Omental fat pad (tissue), 4 donors: ENCODE measurements around the gene KRTAP4-3. TPM values are rescaled to one million over a fixed set of nuclear protein-coding genes. Genes with fewer than 3 reads are reported as not detected.
"Not testable (repeated sequence)": the region's sequence is repeated elsewhere in the genome, so short reads cannot be mapped to it uniquely, and the experiment has no call there.

ENCODE experiments used
- ATAC-seq: fragments of 150-250 bp; one replicate; pipeline ENCODE4 v1.9.1; 2016; ENCODE audit warnings: mild to moderate bottlenecking, moderate library complexity; ENCODE audit not compliant: low FRiP score
- DNase-seq: peaks from one replicate; pipeline ENCODE4 v3.0.0-alpha.2; 2019; ENCODE audit warnings: low spot score
- small RNA-seq: library from RNA; depleted of rRNA; stranded (forward); fragments of <200 nt; gene quantifications from one replicate; pipeline ENCODE3, GENCODE V24; 2016
- total RNA-seq, 4 donors: library from RNA; depleted of rRNA; stranded (reverse); fragments of >200 nt; gene quantifications; one replicate each; pipeline ENCODE4 v1.1.0, GENCODE V29; 2016
- TF ChIP-seq, protein P1 (sequence below), 3 donors: fragments of 450-650 bp; IDR thresholded peaks; one replicate each; pipeline ENCODE4 v1.5.1; 2016 to 2017; ENCODE audit warnings: antibody characterized with exemption in 3 of 3, mild to moderate bottlenecking in 3 of 3, moderate library complexity in 2 of 3

Gene KRTAP4-3
- total RNA-seq, 4 donors from 2014 or later, result not detected

DNA sequence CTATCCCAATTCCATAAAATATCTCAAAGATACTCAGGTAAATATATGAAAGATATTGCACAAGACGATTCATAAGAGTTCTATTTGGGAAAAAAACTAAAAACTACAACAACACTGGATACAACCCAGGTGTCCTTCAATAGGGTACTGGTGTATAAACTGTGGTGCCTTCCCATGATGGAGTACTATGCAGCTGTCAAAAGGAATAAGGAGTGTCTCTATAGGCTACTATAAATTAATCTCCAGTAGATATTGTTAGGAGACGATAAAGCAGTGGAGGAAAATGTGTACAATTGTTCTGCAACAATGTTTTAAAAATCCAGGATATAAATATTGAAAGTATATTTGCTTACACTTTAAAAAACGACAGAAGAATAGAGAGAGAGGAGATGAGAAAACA, 41.6 kb downstream of the KRTAP4-3 start:
- ATAC-seq (no peak), DNase-seq (no peak)
- TF ChIP-seq, protein P1, sequence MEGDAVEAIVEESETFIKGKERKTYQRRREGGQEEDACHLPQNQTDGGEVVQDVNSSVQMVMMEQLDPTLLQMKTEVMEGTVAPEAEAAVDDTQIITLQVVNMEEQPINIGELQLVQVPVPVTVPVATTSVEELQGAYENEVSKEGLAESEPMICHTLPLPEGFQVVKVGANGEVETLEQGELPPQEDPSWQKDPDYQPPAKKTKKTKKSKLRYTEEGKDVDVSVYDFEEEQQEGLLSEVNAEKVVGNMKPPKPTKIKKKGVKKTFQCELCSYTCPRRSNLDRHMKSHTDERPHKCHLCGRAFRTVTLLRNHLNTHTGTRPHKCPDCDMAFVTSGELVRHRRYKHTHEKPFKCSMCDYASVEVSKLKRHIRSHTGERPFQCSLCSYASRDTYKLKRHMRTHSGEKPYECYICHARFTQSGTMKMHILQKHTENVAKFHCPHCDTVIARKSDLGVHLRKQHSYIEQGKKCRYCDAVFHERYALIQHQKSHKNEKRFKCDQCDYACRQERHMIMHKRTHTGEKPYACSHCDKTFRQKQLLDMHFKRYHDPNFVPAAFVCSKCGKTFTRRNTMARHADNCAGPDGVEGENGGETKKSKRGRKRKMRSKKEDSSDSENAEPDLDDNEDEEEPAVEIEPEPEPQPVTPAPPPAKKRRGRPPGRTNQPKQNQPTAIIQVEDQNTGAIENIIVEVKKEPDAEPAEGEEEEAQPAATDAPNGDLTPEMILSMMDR (IDR thresholded peaks at IDR 0.05), result no peak

DNA sequence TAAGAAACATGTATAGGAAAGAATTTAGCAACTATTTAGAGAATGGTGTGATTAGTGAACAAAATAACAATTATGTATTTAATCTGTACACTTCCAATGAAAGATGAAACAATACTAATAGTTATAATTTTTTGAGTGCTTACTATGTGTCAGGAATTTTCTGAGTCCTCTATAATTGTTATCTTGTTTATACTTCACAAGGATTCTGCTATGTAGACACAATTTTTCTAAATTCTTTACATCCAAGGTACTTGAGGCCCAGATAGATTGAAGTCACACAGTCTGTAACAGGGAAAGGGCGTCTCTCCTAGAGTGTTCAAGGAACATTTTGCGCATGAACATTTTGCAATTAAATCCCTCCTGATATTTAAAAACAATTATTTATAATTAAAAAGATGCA, 43.0 kb downstream of the KRTAP4-3 start:
- DNase-seq, result no peak
- TF ChIP-seq, protein P1 (IDR thresholded peaks at IDR 0.05), result no peak
- no peak for ATAC-seq

DNA sequence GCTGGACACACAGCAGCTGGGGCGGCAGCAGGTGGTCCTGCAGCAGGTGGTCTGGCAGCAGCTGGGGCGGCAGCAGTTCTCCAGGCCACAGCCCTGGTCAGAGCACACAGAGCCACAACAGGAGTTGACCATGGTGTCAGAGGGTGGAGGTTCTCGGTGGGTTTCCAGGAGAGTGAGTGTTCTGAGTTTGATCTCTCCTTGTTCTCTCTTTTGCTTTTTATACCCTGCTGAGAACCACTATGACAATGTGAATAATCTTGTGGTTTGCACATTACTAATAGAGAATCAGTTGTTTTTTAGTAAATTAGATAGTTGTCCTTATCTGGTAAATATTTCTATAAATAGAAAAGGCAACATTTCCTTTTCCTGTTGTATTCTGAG, 44.0 kb downstream of the KRTAP4-3 start, which contains the start of gene KRTAP4-12:
Gene KRTAP4-12, minus strand, starts transcription at position 192 of the 381 bp plus-strand sequence. Its CDS starts 60 bp downstream, at position 132.
- ATAC-seq, DNase-seq: not testable (repeated sequence)

DNA sequence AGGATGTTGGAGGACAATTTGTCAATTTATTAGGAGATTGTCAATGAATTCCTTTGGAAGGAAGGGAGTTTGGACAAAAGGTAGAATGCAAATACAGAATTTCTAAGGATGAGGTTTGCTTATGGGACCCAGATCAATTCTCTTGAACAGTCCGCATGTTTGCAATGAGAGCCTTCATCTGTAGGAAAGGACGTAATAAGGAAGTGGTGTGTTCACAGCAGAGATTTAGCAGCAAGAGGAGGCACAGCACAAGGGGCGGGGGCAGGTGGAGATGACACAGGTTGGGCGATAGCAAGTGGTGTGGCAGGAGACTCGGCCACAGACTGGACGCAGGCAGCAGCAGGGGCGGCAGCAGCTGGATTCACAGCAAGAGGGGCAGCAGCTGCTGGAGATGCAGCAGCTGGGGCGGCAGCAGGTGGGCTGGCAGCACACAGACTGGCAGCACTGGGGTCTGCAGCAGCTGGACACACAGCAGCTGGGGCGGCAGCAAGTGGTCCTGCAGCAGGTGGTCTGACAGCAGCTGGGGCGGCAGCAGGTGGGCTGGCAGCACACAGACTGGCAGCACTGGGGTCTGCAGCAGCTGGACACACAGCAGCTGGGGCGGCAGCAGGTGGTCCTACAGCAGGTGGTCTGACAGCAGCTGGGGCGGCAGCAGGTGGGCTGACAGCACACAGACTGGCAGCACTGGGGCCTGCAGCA, 44.6 kb downstream of the KRTAP4-3 start:
- not testable (repeated sequence) for ATAC-seq, DNase-seq

DNA sequence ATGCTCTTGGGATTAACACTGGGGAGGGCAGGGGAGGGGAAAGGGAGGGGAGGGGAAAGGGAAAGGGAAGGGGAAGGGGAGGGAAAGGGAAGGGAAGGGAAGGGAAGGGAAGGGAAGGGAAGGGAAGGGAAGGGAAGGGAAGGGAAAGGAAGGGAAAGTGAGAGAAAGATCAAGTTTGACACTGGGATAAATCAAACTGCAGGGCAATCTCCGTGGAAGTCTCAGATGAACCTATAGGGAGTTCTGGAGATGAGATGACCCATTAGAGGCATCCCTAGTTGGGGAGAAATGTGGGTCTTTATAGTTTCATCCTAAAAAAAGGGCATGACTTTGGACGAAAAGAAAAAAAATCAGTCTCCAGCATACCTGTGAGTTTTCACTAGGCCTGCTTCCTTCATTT, 46.3 kb downstream of the KRTAP4-3 start:
- TF ChIP-seq, protein P1 (IDR thresholded peaks at IDR 0.05), result no peak
- DNase-seq (no peak), ATAC-seq (no peak)

DNA sequence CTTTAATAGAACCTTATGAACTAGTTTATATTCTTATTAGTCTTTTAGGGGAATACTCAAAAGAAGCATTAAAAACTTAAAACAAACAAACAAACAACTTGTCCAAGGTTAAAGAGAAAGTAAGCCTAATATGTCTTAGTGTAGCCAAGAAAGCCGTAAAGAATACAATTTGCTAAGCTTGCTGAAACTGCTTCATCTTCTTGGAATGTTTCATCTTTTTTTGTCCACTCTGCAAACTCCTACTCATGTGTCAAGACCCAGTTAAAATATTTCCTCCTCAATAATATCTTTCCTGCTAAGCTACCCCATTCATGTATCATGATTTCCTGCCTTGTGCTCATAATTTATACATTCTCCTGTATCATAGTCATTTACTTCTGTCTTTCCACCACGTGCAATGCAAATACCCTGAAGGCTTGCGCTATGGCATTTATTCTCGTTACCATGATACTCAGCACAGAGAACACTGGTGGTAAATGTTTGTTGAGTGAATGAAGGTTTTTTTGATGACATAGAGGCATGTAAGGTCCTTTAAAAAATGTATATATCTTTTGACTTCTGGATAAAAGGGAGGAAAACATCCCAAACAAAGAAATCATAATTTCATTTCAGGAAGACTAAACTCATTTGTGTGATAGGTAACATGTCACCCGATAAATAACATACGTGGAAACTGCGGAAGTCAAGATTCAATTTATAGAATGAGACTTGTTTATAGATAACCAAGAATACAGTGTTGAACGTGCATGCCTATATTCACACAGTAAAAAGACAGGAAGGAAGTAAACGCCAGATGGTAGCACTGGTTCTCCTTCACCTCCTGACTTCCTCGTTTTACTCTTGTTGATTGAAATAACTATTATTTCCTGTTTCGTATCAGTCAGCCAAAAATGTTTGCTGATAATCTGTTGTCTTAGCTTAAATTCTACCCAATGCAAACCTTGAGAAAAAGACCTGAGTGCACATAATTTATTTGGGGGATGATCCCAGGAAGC, 48.0 kb downstream of the KRTAP4-3 start:
- not testable (repeated sequence) for ATAC-seq, DNase-seq

DNA sequence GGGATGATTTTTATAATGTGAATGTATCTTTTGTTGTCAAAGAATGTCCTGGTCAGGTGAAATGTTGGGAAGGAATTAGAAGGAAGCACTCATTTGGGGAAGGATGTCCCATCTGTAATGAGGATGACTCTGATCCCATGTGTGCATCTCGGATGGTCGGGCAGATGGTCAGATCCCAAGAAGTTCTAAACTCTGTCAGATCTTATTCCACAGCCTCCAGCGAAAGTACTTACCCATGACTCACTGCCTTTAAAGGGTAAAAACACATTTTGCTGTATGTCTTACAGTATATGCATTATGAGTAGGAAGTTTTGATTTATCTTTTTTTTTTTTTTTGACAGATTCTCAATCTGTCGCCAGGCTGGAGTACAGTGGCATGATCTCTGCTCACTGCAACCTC, 49.3 kb downstream of the KRTAP4-3 start:
- TF ChIP-seq, protein P1 (IDR thresholded peaks at IDR 0.05), result no peak
- ATAC-seq, result no peak
- DNase-seq, result no peak

DNA sequence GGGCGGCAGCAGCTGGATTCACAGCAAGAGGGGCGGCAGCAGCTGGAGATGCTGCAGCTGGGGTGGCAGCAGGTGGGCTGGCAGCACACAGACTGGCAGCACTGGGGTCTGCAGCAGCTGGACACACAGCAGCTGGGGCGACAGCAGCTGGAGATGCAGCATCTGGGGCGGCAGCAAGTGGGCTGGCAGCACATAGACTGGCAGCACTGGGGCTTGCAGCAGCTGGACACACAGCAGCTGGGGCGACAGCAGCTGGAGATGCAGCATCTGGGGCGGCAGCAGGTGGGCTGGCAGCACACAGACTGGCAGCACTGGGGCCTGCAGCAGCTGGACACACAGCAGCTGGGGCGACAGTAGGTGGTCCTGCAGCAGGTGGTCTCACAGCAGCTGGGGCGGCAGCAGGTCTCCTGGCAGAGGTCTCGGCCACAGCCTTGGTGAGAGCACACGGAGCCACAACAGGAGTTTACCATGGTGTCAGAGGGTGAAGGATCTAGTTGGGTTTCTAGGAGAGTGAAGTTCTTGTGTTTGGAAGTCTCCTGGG, 50.1 kb downstream of the KRTAP4-3 start, which contains the start of gene KRTAP4-11:
Gene KRTAP4-11, minus strand, starts transcription at position 528 of the 541 bp plus-strand sequence. Its CDS starts 58 bp downstream, at position 470.
- not testable (repeated sequence) for ATAC-seq, DNase-seq

Small RNA genes within 50 kb of the gene (small RNA-seq; reads per million reads assigned to genes)
- gene KRTAP4-17P, result not detected

Other genes with a start within 250 kb of the KRTAP4-3 start
- 1 to 10 TPM in 1 of 4 donors, not detected in 3; 4.3 TPM for gene KRT23, start 230.6 kb downstream of the KRTAP4-3 start, total RNA-seq
- not detected for gene KRT39, start 201.3 kb downstream of the KRTAP4-3 start, total RNA-seq
- gene KRT40, start 183.9 kb downstream of the KRTAP4-3 start, total RNA-seq, result not detected
- gene KRTAP3-3, start 174.1 kb downstream of the KRTAP4-3 start, total RNA-seq, result not detected
- gene KRTAP3-2, start 168.3 kb downstream of the KRTAP4-3 start, total RNA-seq, result not detected
- gene KRTAP3-1, start 159.1 kb downstream of the KRTAP4-3 start, total RNA-seq, result not detected
- not detected for gene KRTAP1-5, start 141.0 kb downstream of the KRTAP4-3 start, total RNA-seq
- gene KRTAP1-4, start 138.0 kb downstream of the KRTAP4-3 start, total RNA-seq, result not detected
- not detected for gene KRTAP1-3, start 133.3 kb downstream of the KRTAP4-3 start, total RNA-seq
- not detected for gene KRTAP1-1, start 126.8 kb downstream of the KRTAP4-3 start, total RNA-seq
- gene KRTAP2-1, start 120.9 kb downstream of the KRTAP4-3 start, total RNA-seq, result not detected
- not detected for gene KRTAP2-2, start 113.0 kb downstream of the KRTAP4-3 start, total RNA-seq
- gene KRTAP2-3, start 108.1 kb downstream of the KRTAP4-3 start, total RNA-seq, result not detected
- not detected for gene KRTAP2-4, start 102.3 kb downstream of the KRTAP4-3 start, total RNA-seq
- gene KRTAP4-7, start 84.1 kb downstream of the KRTAP4-3 start, total RNA-seq, result not detected
- not detected for gene KRTAP4-8, start 70.1 kb downstream of the KRTAP4-3 start, total RNA-seq
- gene KRTAP4-16, start 66.0 kb downstream of the KRTAP4-3 start, total RNA-seq, result not detected
- gene KRTAP4-9, start 62.8 kb downstream of the KRTAP4-3 start, total RNA-seq, result not detected
- gene KRTAP4-11, start 49.8 kb downstream of the KRTAP4-3 start, total RNA-seq, result not detected
- gene KRTAP4-12, start 44.0 kb downstream of the KRTAP4-3 start, total RNA-seq, result not detected
- not detected for gene KRTAP4-6, start 27.7 kb downstream of the KRTAP4-3 start, total RNA-seq
- not detected for gene KRTAP4-5, start 18.4 kb downstream of the KRTAP4-3 start, total RNA-seq
- not detected for gene KRTAP4-4, start 7.5 kb downstream of the KRTAP4-3 start, total RNA-seq
- not detected for gene KRTAP4-2, start 10.0 kb upstream of the KRTAP4-3 start, total RNA-seq
- not detected for gene KRTAP4-1, start 16.7 kb upstream of the KRTAP4-3 start, total RNA-seq
- gene KRTAP9-1, start 21.7 kb upstream of the KRTAP4-3 start, total RNA-seq, result not detected
- not detected for gene KRTAP9-2, start 58.4 kb upstream of the KRTAP4-3 start, total RNA-seq
- not detected for gene KRTAP9-3, start 64.2 kb upstream of the KRTAP4-3 start, total RNA-seq
- gene KRTAP9-8, start 69.8 kb upstream of the KRTAP4-3 start, total RNA-seq, result not detected
- gene KRTAP9-4, start 81.5 kb upstream of the KRTAP4-3 start, total RNA-seq, result not detected
- gene KRTAP9-9, start 87.2 kb upstream of the KRTAP4-3 start, total RNA-seq, result not detected
- not detected for gene KRTAP9-6, start 97.2 kb upstream of the KRTAP4-3 start, total RNA-seq
- not detected for gene KRTAP9-7, start 107.5 kb upstream of the KRTAP4-3 start, total RNA-seq
- not detected for gene KRTAP29-1, start 134.6 kb upstream of the KRTAP4-3 start, total RNA-seq
- gene KRTAP16-1, start 141.1 kb upstream of the KRTAP4-3 start, total RNA-seq, result not detected
- not detected for gene KRTAP17-1, start 147.5 kb upstream of the KRTAP4-3 start, total RNA-seq
- gene KRT33A, start 182.6 kb upstream of the KRTAP4-3 start, total RNA-seq, result not detected
- not detected for gene KRT33B, start 201.6 kb upstream of the KRTAP4-3 start, total RNA-seq
- not detected for gene KRT34, start 214.1 kb upstream of the KRTAP4-3 start, total RNA-seq
- not detected for gene KRT31, start 229.4 kb upstream of the KRTAP4-3 start, total RNA-seq